K562 (cell line): ENCODE results near the gene GALE. TPM values are rescaled to one million over a fixed set of nuclear protein-coding genes. Genes with fewer than 3 reads are reported as not detected.
A peak's percentile ranks its signal among the peaks of the same experiment; 100 is the strongest.

ENCODE experiments used
- ATF7 ChIP-seq: fragments of 450-650 bp; IDR thresholded peaks from 2 replicates; pipeline ENCODE4 v1.7.1; 2014; ENCODE audit warnings: mild to moderate bottlenecking, moderate library complexity
- CHD7 ChIP-seq: fragments of 200-600 bp; sonication (generic); IDR thresholded peaks from one replicate; pipeline ENCODE4 v1.6.1; 2012; ENCODE audit warnings: mild to moderate bottlenecking, low read depth, low read length, inconsistent platforms
- DDX20 ChIP-seq: fragments of 450-650 bp; IDR thresholded peaks from 2 replicates; pipeline ENCODE4 v1.6.1; 2016; ENCODE audit warnings: missing genetic modification characterization, low read depth, mild to moderate bottlenecking, missing compliant biosample characterization, moderate library complexity
- DEAF1 ChIP-seq: fragments of 450-650 bp; formaldehyde crosslinking; IDR thresholded peaks from 2 replicates; pipeline ENCODE4 v1.4.0; 2020; ENCODE audit warnings: mild to moderate bottlenecking, moderate library complexity
- E2F5 ChIP-seq: sonication (generic); formaldehyde crosslinking; IDR thresholded peaks from 2 replicates; pipeline ENCODE4 v1.8.0; 2022; ENCODE audit warnings: mild to moderate bottlenecking, missing genetic modification reagents
- E2F8 ChIP-seq: fragments of 450-650 bp; IDR thresholded peaks from 2 replicates; pipeline ENCODE4 v1.7.1; 2018; ENCODE audit warnings: mild to moderate bottlenecking, low read depth; ENCODE audit not compliant: partially characterized antibody
- RAD51 ChIP-seq: fragments of 450-650 bp; IDR thresholded peaks from 2 replicates; pipeline ENCODE4 v1.7.1; 2016; ENCODE audit warnings: low read depth, mild to moderate bottlenecking, borderline replicate concordance
- SMAD4 ChIP-seq: fragments of 250-450 bp; sonication (Bioruptor Pico); conservative IDR thresholded peaks from 2 replicates; pipeline ENCODE4 v1.8.0; 2021; ENCODE audit warnings: inconsistent platforms, mild to moderate bottlenecking, moderate library complexity
- SMC3 ChIP-seq: conservative IDR thresholded peaks from 2 replicates; pipeline ENCODE4 v1.6.1; 2011; ENCODE audit warnings: low read depth, low read length, improper control_type of control experiment; ENCODE audit not compliant: insufficient read depth
- SNIP1 ChIP-seq: fragments of 450-650 bp; IDR thresholded peaks from 2 replicates; pipeline ENCODE4 v1.7.1; 2017; ENCODE audit warnings: low read depth, mild to moderate bottlenecking
- SNRNP70 ChIP-seq: fragments of 200-400 bp; formaldehyde crosslinking; optimal IDR thresholded peaks from 2 replicates; pipeline ENCODE3; 2017; ENCODE audit warnings: low read depth, low read length
- TSC22D4 ChIP-seq: fragments of 450-650 bp; IDR thresholded peaks from 2 replicates; pipeline ENCODE4 v1.6.1; 2016; ENCODE audit warnings: missing genetic modification characterization, missing biosample characterization, control low read depth
- polyA plus RNA-seq, 8 experiments: library from polyadenylated mRNA; depleted of rRNA in 4 of 8; stranded (reverse) in 5 of 8; unstranded in 3 of 8; fragments of >200 nt; fragmentation: Nextera tagmentation in 2 of 8; fragmentation: Illumina TruSeq in 1 of 8; extraction: Ambion mirVana in 2 of 8; extraction: Trizol in 1 of 8; gene quantifications; 2 replicates each; pipeline versions ENCODE4 v1.2.1 to v1.2.3, GENCODE V29; 2011 to 2014; ENCODE audit warnings: inconsistent platforms in 1 of 8, missing spikeins in 1 of 8
- total RNA-seq, 7 experiments: library from RNA; depleted of rRNA in 6 of 7; stranded (reverse); fragments of >200 nt in 6 of 7; fragmentation: Illumina TruSeq in 2 of 7; extraction: Trizol in 2 of 7; gene quantifications; 2 replicates each; pipeline versions ENCODE4 v1.2.1 to v1.2.3, GENCODE V29; 2011 to 2021; ENCODE audit warnings: low replicate concordance in 1 of 7

GALE gene
- total and polyA plus RNA-seq, 9 of the 15 experiments (the other 6 are each of a cell fraction or from before 2014, with no cell fraction given): 8.4 to 139 (median 88.3) TPM

- TF ChIP-seq E2F8: peak; percentile 44
- no peak for TF ChIP-seq CHD7
- no peak for TF ChIP-seq DDX20 (tag)
- TF ChIP-seq TSC22D4 (tag): no peak
- no peak for TF ChIP-seq SNIP1
- no peak for TF ChIP-seq SMAD4 (CRISPR knock-in tag)
- TF ChIP-seq SNRNP70: no peak
- TF ChIP-seq E2F5 (CRISPR knock-in tag): no peak
- peak; percentile 72 for TF ChIP-seq DEAF1 (CRISPR knock-in tag)
- TF ChIP-seq SMC3: peak; percentile 93
- peak; percentile 95 for TF ChIP-seq ATF7
- TF ChIP-seq RAD51: peak; percentile 62; the same call in 1 of the 2 replicates
Measured at GRCh38 chr1:23809751-23810171, 9.2 kb upstream of the GALE start (continued).
